C4-2B (cell line): ENCODE results near the gene RPTOR.

Experiments used
- ZFX ChIP-seq: fragments of 450-650 bp; IDR thresholded peaks from 2 replicates; pipeline ENCODE4 v1.6.1; 2017
- TF ChIP-seq, protein P1 (sequence below): fragments of 450-650 bp; conservative IDR thresholded peaks from 2 replicates; pipeline ENCODE4 v1.5.1; 2017; ENCODE audit warnings: mild to moderate bottlenecking

DNA sequence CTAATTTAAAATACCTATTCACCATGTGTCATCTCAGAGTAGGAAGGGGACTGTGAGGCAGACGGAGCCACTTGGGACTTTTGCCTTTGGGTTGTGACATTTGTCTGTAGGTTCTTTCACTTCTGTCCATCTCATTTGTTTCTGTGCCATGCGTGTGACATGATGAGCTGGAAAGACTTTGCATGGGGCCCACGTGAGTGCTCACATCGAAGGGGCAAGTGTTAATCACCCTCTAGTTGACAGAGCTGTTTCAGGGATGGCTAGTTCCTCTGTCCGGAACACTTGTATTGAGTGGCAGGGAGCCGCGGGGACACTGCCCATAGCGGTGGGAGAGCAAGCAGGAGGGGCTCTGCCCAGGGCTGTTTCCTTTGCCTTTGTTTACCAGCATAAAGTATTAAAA lies 112.0 kb downstream of the RPTOR start:
- TF ChIP-seq, protein P1, sequence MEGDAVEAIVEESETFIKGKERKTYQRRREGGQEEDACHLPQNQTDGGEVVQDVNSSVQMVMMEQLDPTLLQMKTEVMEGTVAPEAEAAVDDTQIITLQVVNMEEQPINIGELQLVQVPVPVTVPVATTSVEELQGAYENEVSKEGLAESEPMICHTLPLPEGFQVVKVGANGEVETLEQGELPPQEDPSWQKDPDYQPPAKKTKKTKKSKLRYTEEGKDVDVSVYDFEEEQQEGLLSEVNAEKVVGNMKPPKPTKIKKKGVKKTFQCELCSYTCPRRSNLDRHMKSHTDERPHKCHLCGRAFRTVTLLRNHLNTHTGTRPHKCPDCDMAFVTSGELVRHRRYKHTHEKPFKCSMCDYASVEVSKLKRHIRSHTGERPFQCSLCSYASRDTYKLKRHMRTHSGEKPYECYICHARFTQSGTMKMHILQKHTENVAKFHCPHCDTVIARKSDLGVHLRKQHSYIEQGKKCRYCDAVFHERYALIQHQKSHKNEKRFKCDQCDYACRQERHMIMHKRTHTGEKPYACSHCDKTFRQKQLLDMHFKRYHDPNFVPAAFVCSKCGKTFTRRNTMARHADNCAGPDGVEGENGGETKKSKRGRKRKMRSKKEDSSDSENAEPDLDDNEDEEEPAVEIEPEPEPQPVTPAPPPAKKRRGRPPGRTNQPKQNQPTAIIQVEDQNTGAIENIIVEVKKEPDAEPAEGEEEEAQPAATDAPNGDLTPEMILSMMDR, result no peak
- no peak for TF ChIP-seq ZFX
